GM15510 (cell line): ENCODE results near the gene LSG1.

Source experiments
- POLR2A ChIP-seq: IDR thresholded peaks from 3 replicates; pipeline ENCODE4 v1.6.1; 2011; ENCODE audit warnings: borderline replicate concordance; ENCODE audit not compliant: insufficient read length; ENCODE audit errors: extremely low read depth

The LSG1 gene

GRCh38 chr3:194671900-194672808 is at the start of gene LSG1:
Gene LSG1 (minus strand): TSS chr3:194672191. CDS start chr3:194672162, 29 bp downstream.
- peak; percentile 64 for TF ChIP-seq POLR2A

GRCh38 chr3:194720048-194720447 is 48.1 kb upstream of the LSG1 start:
- TF ChIP-seq POLR2A: no peak

- no peak for TF ChIP-seq POLR2A
Measured at GRCh38 chr3:194718079-194718478, 46.1 kb upstream of the LSG1 start.

- no peak for TF ChIP-seq POLR2A
Measured at GRCh38 chr3:194715022-194715800, 43.2 kb upstream of the LSG1 start.

GRCh38 chr3:194714564-194714963 is 42.6 kb upstream of the LSG1 start:
- no peak for TF ChIP-seq POLR2A

GRCh38 chr3:194714137-194714455 is 42.1 kb upstream of the LSG1 start:
- no peak for TF ChIP-seq POLR2A

GRCh38 chr3:194713299-194714136 is 41.5 kb upstream of the LSG1 start:
- TF ChIP-seq POLR2A: no peak

- no peak for TF ChIP-seq POLR2A
Measured at GRCh38 chr3:194711913-194712312, 39.9 kb upstream of the LSG1 start.

GRCh38 chr3:194711286-194711685 is 39.3 kb upstream of the LSG1 start:
- TF ChIP-seq POLR2A: no peak

GRCh38 chr3:194707147-194707540 is 35.2 kb upstream of the LSG1 start:
- TF ChIP-seq POLR2A: no peak

- no peak for TF ChIP-seq POLR2A
Measured at GRCh38 chr3:194705761-194706160, 33.8 kb upstream of the LSG1 start.

GRCh38 chr3:194705227-194705626 is 33.2 kb upstream of the LSG1 start:
- no peak for TF ChIP-seq POLR2A

- TF ChIP-seq POLR2A: no peak
Measured at GRCh38 chr3:194702545-194702944, 30.6 kb upstream of the LSG1 start.

GRCh38 chr3:194696702-194697101 is 24.7 kb upstream of the LSG1 start:
- TF ChIP-seq POLR2A: no peak
